K562 (cell line): ENCODE data around the gene GPR157. TPM values are rescaled to one million over a fixed set of nuclear protein-coding genes. Genes with fewer than 3 reads are reported as not detected.

Experiments
- ATAC-seq: fragments of 200-7000 bp; cut with Tn5 transposase; 3 replicates; pipeline ENCODE4 v1.9.1; 2020; ENCODE audit warnings: moderate library complexity
- BruUV-seq: library from RNA; stranded (reverse); fragments of 400-500 nt; replicated peaks from 2 replicates; lab custom pipeline; 2021; lab: Mats Ljungman, UMichigan
- CTCF ChIA-PET: fragments of 300-600 bp; formaldehyde crosslinking; extraction: SDS; loops from one replicate; lab custom pipeline; 2021; ENCODE audit warnings: low intra/inter-chr PET ratio; lab: Yijun Ruan, JAX
- POLR2A ChIA-PET: fragments of 300-600, 350-650 bp; sonication (Branson Sonifier 250); formaldehyde crosslinking; extraction: SDS; loops from one replicate; lab custom pipeline; 2021; ENCODE audit warnings: antibody characterized with exemption, inconsistent platforms; lab: Yijun Ruan, JAX
- DNase-seq, 4 experiments: peaks; one replicate each; pipeline versions ENCODE4 v3.0.0 to v3.0.0-alpha.2; 2011 to 2018; ENCODE audit warnings: low spot score in 3 of 4, mixed read lengths in 3 of 4; ENCODE audit errors: extremely low read depth in 1 of 4
- FAIRE-seq: peaks from 2 replicates; lab custom pipeline; 2011; peaks lifted over from hg19 to GRCh38; lab: Jason Lieb, UNC
- H2AFZ ChIP-seq: 2 replicates; pipeline ENCODE4 v1.6.0; 2011; ENCODE audit warnings: low read depth, low read length, control low read depth, inconsistent platforms
- H3K27ac ChIP-seq: fragments of 200-600 bp; 3 replicates; pipeline ENCODE4 v1.8.0; 2011; ENCODE audit warnings: low read depth, mild to moderate bottlenecking, control low read depth, inconsistent platforms, low read length, moderate library complexity, mixed read lengths; ENCODE audit errors: extremely low read depth
- H3K27me3 ChIP-seq, 2 experiments: fragments of 300-600 bp in 1 of 2; 2 replicates in 1 of 2; 3 replicates in 1 of 2; pipeline versions ENCODE4 v1.6.0 to v1.8.0; 2011; ENCODE audit warnings: inconsistent platforms in 2 of 2, low read length in 2 of 2, mild to moderate bottlenecking in 1 of 2, mixed read lengths in 1 of 2, moderate library complexity in 1 of 2; ENCODE audit not compliant: control insufficient read depth in 2 of 2, insufficient read depth in 2 of 2
- H3K36me3 ChIP-seq: fragments of 300-600 bp; 3 replicates; pipeline ENCODE4 v1.8.0; 2011; ENCODE audit warnings: mild to moderate bottlenecking, low read length, inconsistent platforms; ENCODE audit not compliant: control insufficient read depth, insufficient read depth
- H3K4me1 ChIP-seq, 2 experiments: fragments of 200-600 bp in 1 of 2; replicated peaks in 1 of 2; 2 replicates in 1 of 2; 3 replicates in 1 of 2; pipeline versions ENCODE4 v1.5.1 to v1.8.0; 2011; ENCODE audit warnings: inconsistent platforms in 2 of 2, low read length in 2 of 2, mild to moderate bottlenecking in 1 of 2, mixed read lengths in 1 of 2, moderate library complexity in 1 of 2; ENCODE audit not compliant: control insufficient read depth in 2 of 2, insufficient read depth in 2 of 2
- H3K4me2 ChIP-seq: 2 replicates; pipeline ENCODE4 v1.6.1; 2011; ENCODE audit warnings: low read length, control low read depth, inconsistent platforms, mixed read lengths; ENCODE audit not compliant: insufficient read depth
- H3K4me3 ChIP-seq: fragments of 200-600 bp; sonication (generic), shearing (Covaris generic); 2 replicates; pipeline ENCODE4 v1.5.1; 2016; ENCODE audit warnings: control low read depth, inconsistent platforms
- H3K79me2 ChIP-seq: fragments of 200-600 bp; 3 replicates; pipeline ENCODE4 v1.8.0; 2011; ENCODE audit warnings: low read length, inconsistent platforms; ENCODE audit not compliant: control insufficient read depth, insufficient read depth
- H3K9ac ChIP-seq, 2 experiments: 2 replicates each; pipeline versions ENCODE4 v1.6.0 to v1.6.1; 2011; ENCODE audit warnings: low read depth in 2 of 2, low read length in 2 of 2, control low read depth in 1 of 2, inconsistent platforms in 1 of 2, mild to moderate bottlenecking in 1 of 2, mixed read lengths in 1 of 2; ENCODE audit not compliant: insufficient read depth in 1 of 2
- H3K9me1 ChIP-seq: one replicate; pipeline ENCODE4 v1.6.0; 2011; ENCODE audit warnings: inconsistent platforms, mild to moderate bottlenecking, low read length, moderate library complexity; ENCODE audit not compliant: control insufficient read depth, insufficient read depth
- H3K9me3 ChIP-seq: replicated peaks from 2 replicates; pipeline ENCODE4 v1.5.1; 2011; ENCODE audit warnings: low read depth, low read length, inconsistent platforms; ENCODE audit not compliant: control insufficient read depth, insufficient read depth
- H4K20me1 ChIP-seq: replicated peaks from 2 replicates; pipeline ENCODE4 v1.6.1; 2011; ENCODE audit warnings: low read length, inconsistent platforms, mixed read lengths; ENCODE audit not compliant: control insufficient read depth, insufficient read depth
- ARID3B ChIP-seq: fragments of 250-450 bp; sonication (Bioruptor Pico); IDR thresholded peaks from 2 replicates; pipeline ENCODE4 v1.4.0; 2020; ENCODE audit warnings: borderline replicate concordance
- BRCA1 ChIP-seq, 2 experiments: fragments of 450-650 bp in 1 of 2; sonication (generic) in 1 of 2; formaldehyde crosslinking in 1 of 2; IDR thresholded peaks; 2 replicates each; pipeline versions ENCODE4 v1.5.0 to v1.6.1; 2017 to 2020; ENCODE audit warnings: mild to moderate bottlenecking in 1 of 2, missing genetic modification reagents in 1 of 2
- CCAR2 ChIP-seq: fragments of 200-400 bp; formaldehyde crosslinking; IDR thresholded peaks from 2 replicates; pipeline ENCODE4 v1.6.1; 2017; ENCODE audit warnings: mild to moderate bottlenecking, low read depth, low read length
- ELF1 ChIP-seq: fragments of 200-800 bp; sonication (Bioruptor generic); IDR thresholded peaks from 2 replicates; pipeline ENCODE4 v1.6.1; 2016; ENCODE audit warnings: missing genetic modification characterization, missing compliant biosample characterization
- GABPB1 ChIP-seq: sonication (generic); formaldehyde crosslinking; IDR thresholded peaks from 2 replicates; pipeline ENCODE4 v1.8.0; 2022; ENCODE audit warnings: mild to moderate bottlenecking, missing genetic modification reagents
- GMEB1 ChIP-seq: fragments of 250-450 bp; sonication (Bioruptor Pico); IDR thresholded peaks from 2 replicates; pipeline ENCODE4 v1.4.0; 2020; ENCODE audit warnings: mild to moderate bottlenecking
- IRF2 ChIP-seq: sonication (generic); formaldehyde crosslinking; IDR thresholded peaks from 2 replicates; pipeline ENCODE4 v1.8.1; 2022; ENCODE audit warnings: mild to moderate bottlenecking, missing genetic modification reagents
- POLR2AphosphoS5 ChIP-seq: IDR thresholded peaks from 2 replicates; pipeline ENCODE4 v1.6.1; 2011; ENCODE audit warnings: mild to moderate bottlenecking, low read depth, low read length, moderate library complexity; ENCODE audit not compliant: control insufficient read depth, insufficient read depth
- PREB ChIP-seq: sonication (generic); formaldehyde crosslinking; IDR thresholded peaks from 2 replicates; pipeline ENCODE4 v1.8.1; 2023; ENCODE audit warnings: mild to moderate bottlenecking, missing genetic modification reagents
- SFPQ ChIP-seq: fragments of 200-400 bp; formaldehyde crosslinking; IDR thresholded peaks from 2 replicates; pipeline ENCODE4 v1.6.1; 2017; ENCODE audit warnings: mild to moderate bottlenecking, low read depth, low read length, moderate library complexity
- SIRT6 ChIP-seq: IDR thresholded peaks from one replicate; pipeline ENCODE4 v1.6.1; 2012; ENCODE audit warnings: low read depth, mild to moderate bottlenecking, control low read depth, inconsistent platforms, low read length, moderate library complexity
- ZBTB8A ChIP-seq: fragments of 450-650 bp; IDR thresholded peaks from 2 replicates; pipeline ENCODE4 v1.6.1; 2018; ENCODE audit warnings: mild to moderate bottlenecking, moderate library complexity; ENCODE audit not compliant: partially characterized antibody
- WGBS: fragments of 100-300 bp; shearing (Covaris generic); methylation state at CpG from one replicate; pipeline ENCODE4 v1.1.6; 2016; ENCODE audit warnings: low coverage, mixed read lengths; ENCODE audit not compliant: insufficient coverage; ENCODE audit errors: missing lambda C conversion rate; 5-methylcytosine and 5-hydroxymethylcytosine counted together
- in situ Hi-C: fragments of 300-500 bp; cut with MboI; formaldehyde crosslinking; loops from 4 replicates; pipeline ENCODE4 v1.15.0; 2018; ENCODE audit warnings: inconsistent platforms, mixed read lengths
- intact Hi-C: fragments of 100-400 bp; cut with micrococcal nuclease; formaldehyde crosslinking; loops from 2 replicates; pipeline ENCODE4 v1.14.2; 2022
- polyA plus RNA-seq, 8 experiments: library from polyadenylated mRNA; depleted of rRNA in 4 of 8; stranded (reverse) in 5 of 8; unstranded in 3 of 8; fragments of >200 nt; fragmentation: Nextera tagmentation in 2 of 8; fragmentation: Illumina TruSeq in 1 of 8; extraction: Ambion mirVana in 2 of 8; extraction: Trizol in 1 of 8; gene quantifications; 2 replicates each; pipeline versions ENCODE4 v1.2.1 to v1.2.3, GENCODE V29; 2011 to 2014; ENCODE audit warnings: inconsistent platforms in 1 of 8, missing spikeins in 1 of 8
- total RNA-seq, 7 experiments: library from RNA; depleted of rRNA in 6 of 7; stranded (reverse); fragments of >200 nt in 6 of 7; fragmentation: Illumina TruSeq in 2 of 7; extraction: Trizol in 2 of 7; gene quantifications; 2 replicates each; pipeline versions ENCODE4 v1.2.1 to v1.2.3, GENCODE V29; 2011 to 2021; ENCODE audit warnings: low replicate concordance in 1 of 7

Gene GPR157
- total and polyA plus RNA-seq, 9 of the 15 experiments (the other 6 are each of a cell fraction or from before 2014, with no cell fraction given), result 0.01 to 0.18 (median 0.04) TPM; not detected in 4

GRCh38 chr1:9143250-9143649 is 14.3 kb upstream of the GPR157 start:
- WGBS, result 3% methylated on average over 7 of the region's 7 CpGs
- TF ChIP-seq IRF2, result no peak
- TF ChIP-seq BRCA1 (IDR thresholded peaks at IDR 0.05), result no peak
- no peak for TF ChIP-seq BRCA1 (CRISPR knock-in tag; IDR thresholded peaks at IDR 0.05)
- no peak for TF ChIP-seq POLR2AphosphoS5
- no peak for TF ChIP-seq SIRT6
- TF ChIP-seq ELF1 (tag), result no peak
- TF ChIP-seq ARID3B (CRISPR knock-in tag), result no peak
- TF ChIP-seq GABPB1, result no peak
- no peak for TF ChIP-seq SFPQ
- TF ChIP-seq PREB (CRISPR knock-in tag), result no peak
- no peak for TF ChIP-seq GMEB1 (CRISPR knock-in tag)
- TF ChIP-seq ZBTB8A, result no peak
- TF ChIP-seq CCAR2, result no peak
- BruUV-seq, result no TSS peak

More at GRCh38 chr1:9143250-9143649, 14.3 kb upstream of the GPR157 start:
- H3K4me2 ChIP-seq, result no peak overlapping the region
- no peak overlapping the region for H3K4me3 ChIP-seq
- no peaks in the 10 kb centered on the region for H3K79me2 ChIP-seq
- H3K27me3 ChIP-seq, result peaks cover 17 to 45% of the 10 kb centered on the region in 2 experiments; a peak in 3 of 5 replicates
- CTCF ChIA-PET, result interaction anchor here (0.9 to 2.6 kb wide), 2 partner anchors 53 to 348 kb away, joined by 3 to 26 read pairs; no protein-coding TSS in a partner anchor
- no peak overlapping the region for H2AFZ ChIP-seq
- no peak for DNase-seq
- H3K9me3 ChIP-seq, result no peaks in the 10 kb centered on the region
- no peaks in the 10 kb centered on the region for H3K9me1 ChIP-seq
- POLR2A ChIA-PET, result interaction anchor here (0.6 kb wide), 2 partner anchors 53 to 1128 kb away, joined by 3 to 4 read pairs; no protein-coding TSS in a partner anchor
- ATAC-seq, result no peak
- H3K4me1 ChIP-seq, result peaks cover 2 to 5% of the 10 kb centered on the region in 2 experiments; a peak in 1 of 5 replicates
- intact Hi-C loops, result no loop called here
- no peak for FAIRE-seq
- no peak overlapping the region for H3K9ac ChIP-seq
- H4K20me1 ChIP-seq, result no peaks in the 10 kb centered on the region
- H3K27ac ChIP-seq, result no peak overlapping the region
- in situ Hi-C loops, result no loop called here
- H3K36me3 ChIP-seq, result no peaks in the 10 kb centered on the region
